ENCODE results near the gene PATE3.
A peak's percentile ranks its signal among the peaks of the same experiment; 100 is the strongest.

PATE3 gene, protein sequence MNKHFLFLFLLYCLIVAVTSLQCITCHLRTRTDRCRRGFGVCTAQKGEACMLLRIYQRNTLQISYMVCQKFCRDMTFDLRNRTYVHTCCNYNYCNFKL

DNA sequence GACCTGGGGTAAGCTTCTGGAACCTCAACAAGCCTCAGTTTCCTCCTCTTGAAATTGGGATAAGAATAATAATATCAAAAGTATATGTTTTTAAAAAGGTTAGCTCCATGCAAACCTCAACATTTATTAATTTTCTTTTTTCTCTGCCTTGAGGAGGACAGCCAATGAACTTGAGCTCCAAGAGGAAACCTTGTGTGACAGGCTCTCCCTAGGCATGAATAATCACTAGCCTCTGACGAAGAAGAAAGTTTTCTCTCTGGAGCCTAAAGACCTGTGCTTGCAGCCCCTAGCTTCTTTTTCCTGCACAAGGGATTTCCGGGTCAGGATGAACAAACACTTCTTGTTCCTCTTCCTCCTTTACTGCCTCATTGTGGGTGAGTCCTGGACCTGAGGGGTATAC is at the start of gene PATE3:
TSS of gene PATE3 (plus strand) at position 301 of the 400 bp plus-strand sequence. CDS start at position 326, 25 bp downstream.
- DNase-seq = no peak

DNA sequence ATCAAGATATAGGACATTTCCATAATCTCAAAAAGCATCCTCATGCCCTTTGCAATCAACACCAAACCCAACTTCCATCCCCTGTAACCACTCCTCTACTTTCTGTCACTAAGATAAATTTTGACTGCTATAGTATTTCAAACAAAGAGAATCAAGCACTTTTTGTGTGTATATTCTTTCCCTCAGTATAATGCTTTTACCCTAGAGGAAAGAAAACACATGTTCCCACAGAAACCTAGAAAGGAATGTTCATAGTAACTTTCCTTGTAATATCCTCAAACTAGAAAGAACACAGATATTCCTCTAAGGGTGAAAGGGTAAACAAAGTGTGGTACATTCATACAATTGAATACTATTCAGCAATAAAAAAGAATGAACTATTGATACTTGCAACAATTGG is 47.3 kb upstream of the PATE3 start:
- no peak for DNase-seq

DNA sequence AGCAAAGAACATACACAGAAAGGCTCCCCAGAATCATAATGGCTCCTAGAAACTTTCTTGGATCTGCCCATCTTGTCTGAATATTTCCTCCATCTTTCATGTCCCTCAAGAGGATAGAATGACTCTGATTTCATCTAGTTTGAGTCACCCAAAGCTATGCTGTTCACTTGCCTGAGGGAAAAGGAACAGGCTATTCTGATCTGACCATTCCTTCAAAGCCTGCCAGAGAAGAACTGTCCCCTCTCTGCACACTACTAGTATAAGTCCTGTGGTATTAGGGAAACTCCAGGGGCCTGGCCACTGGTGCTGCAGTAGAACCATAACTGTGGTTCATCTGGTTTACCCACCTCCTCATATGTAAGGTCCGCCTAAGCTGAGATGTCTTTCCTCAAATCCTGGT is 44.2 kb upstream of the PATE3 start:
- DNase-seq = no peak

DNA sequence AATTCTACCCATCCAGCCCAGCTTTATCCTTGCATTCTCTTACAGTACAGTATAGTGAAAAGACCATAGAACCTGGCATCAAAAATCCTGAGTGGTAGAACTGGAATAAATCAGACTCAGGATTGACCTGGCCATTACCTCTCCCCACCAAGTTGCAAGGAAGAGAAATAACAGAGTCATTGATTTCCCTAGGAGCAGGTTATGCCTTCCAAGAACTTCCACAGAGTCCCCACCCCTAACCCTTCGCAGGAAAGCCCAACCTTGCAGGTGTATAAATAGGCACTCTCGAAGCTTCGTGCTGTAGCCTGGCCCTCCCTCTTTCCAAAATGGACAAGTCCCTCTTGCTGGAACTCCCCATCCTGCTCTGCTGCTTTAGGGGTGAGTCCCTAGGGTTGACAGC is 41.9 kb upstream of the PATE3 start, which contains the start of gene PATE1:
TSS of gene PATE1 (plus strand) at position 301 of the 400 bp plus-strand sequence. CDS start at position 327, 26 bp downstream.
- DNase-seq = no peak

DNA sequence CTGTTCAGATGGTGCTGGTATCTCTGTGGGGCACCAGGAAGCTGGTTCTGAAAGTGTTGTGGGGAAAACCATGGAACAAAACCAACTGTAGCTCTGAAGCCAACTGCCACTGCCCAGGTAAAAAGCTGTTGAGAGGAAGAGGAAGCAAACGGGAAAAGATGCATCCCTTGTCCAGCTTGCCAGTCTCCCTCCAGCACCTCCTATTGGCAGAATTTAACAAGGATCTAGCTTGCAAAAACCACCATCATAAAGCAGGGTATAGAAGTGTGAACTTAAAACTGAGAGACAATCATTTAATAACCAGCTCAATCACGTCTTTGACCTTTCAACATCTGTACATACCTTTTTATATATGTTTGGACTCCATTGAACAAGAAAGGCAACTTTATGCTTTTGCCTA is 37.3 kb upstream of the PATE3 start:
- DNase-seq = no peak

DNA sequence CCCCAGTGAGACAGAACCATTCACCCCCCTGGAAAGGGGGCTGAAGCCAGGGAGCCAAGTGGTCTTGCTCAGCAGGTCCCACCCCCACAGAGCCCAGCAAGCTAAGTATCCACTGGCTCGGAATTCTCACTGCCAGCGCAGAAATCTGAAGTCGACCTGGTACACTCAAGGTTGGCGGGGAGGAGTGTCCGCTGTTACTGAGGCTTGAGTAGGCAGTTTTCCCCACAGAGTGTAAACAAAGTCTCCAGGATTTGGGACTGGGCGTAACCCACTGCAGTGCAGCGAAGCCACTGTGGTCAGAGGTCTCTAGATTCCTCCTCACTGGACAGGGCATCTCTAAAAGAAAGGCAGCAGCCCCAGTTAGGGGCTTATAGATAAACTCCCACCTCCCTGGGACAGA is 31.9 kb upstream of the PATE3 start:
- no peak for DNase-seq

DNA sequence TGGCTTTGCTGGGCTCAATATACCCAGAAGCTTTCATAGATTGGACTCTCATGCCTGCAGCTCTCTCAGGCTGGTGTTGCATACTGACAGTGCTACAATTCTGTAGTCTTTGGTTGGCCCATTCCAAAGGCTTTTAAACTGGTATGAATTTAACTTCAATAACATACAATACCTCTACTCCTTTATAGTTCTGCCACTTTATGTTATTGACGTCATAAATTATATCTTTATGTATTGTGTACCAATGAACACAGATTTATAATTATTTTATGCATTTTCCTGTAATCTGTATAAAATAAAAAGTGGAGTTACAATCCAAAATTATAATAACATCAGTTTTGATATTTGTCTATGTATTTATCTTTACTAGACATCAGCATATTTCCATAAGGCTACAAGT is 25.5 kb upstream of the PATE3 start:
- no peak for DNase-seq

DNA sequence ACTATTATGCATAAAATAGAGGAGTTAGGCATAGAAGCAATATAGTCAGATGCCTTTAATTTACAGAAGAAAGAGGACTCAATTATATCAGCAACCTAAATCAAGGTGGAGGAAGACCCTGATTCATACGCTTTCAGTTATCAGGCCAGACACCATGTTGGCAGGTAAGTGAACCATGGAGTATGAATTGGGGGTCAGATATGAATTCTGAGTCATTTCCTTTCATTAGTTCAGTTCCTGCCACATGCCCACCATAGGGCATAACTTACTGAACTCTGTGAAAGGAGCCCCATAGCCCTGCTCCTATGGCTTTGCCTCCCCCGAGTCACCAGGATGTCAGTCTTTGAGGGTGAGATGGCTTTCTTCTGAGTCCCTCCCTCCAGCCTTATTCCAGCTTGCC is 24.4 kb upstream of the PATE3 start:
- DNase-seq = no peak

DNA sequence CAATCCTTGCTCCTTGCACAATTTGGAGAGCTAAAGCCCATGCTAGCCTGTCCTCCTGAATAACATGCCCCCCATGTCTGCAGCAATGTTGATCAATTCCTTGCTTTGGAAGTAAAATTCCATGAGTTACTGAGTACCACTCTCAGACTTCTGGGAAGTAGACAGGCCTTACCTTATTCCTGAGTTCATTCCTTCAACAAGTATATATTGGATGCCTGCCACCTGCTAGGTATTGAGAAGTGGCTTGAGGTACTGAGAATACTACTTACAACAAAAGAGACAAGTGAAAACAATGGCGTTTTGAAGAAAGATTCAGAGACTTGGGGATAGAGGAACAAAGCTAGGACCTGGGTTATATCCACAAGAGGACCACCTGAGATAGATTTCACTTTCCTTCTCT is 21.7 kb upstream of the PATE3 start:
- DNase-seq = no peak

DNA sequence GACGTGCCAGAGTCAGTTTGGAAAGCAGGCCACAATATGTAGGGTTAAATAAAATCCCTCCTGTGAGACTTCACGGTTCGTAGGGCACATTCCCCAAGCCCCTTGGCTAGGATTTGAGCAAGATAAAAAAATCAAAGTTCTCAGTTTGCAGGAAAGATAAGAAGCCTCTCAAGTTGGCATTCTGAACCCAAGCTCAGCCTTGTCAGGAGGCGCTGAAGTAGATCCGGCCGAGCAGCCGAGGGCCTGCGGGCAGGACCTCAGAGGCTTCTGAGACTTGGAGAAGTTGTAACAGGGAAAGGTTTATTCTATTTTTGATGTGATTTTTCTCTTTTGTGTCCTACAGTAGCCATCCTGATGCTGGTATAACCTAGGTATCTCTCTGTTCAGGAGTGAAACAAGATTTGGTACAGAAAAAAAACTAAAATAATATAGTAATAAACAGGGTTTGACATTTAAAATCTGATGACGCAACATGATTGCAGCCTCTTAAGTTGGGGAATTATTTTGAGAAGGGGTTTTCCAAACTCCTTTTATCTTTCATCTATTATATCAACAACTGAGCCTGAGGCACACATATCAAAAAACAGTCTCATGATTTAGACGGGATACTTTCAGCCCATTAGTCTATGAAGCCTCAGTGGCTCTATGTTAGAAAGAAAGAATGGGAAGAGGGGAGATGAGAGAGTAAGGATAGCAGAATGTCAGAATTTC is 19.4 kb upstream of the PATE3 start:
- DNase-seq = no peak

DNA sequence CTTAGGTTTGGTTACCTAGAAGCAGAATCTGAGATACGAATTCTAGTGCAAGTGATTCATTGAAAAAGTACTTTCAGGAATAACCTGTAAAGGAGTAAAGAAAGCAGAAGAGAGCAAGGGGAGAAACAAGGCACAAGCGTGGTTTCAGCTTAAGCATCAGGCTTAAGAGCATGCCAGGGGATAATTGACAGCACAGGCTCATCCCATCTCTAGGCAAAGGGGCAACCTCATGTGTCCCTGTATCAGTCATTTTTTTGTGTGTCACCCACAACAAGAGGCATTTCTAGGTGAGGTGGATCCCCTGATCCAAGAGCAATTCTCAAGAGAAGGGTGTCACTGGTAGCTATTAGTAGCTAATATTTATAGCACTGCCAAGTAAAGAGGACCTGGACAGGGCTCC is 17.3 kb upstream of the PATE3 start:
- no peak for DNase-seq

DNA sequence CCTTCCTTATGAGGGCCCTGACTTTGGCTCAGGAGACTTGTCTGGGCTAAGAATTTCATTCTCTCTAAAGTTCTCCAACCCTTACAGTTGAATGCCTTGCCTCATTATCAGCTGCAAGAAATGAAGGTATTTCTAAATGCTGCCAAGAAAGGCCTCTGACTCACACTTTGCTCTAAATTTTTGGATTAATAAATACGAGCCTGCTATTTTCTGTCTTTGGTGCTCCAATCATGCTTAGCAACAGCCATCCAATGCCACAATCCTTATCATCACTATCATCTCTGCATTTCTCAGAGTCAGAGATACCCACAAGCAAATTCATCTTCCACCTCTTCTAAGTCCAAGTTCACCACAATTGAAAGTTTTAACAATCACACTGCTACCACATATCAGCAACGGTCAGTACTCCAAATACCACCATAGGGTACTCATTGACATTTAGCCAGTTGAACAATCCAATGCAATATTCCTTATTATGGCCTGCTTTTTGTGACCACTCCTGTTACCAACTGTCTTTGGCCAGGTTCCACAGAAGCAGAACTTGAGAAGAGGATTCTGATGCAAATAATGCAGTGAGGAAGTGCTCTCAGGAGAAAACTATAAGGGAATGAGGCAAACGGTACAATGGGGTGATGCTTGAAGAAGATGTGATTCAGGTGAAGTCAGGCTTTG is 15.0 kb upstream of the PATE3 start:
- DNase-seq = peak; percentile 42

DNA sequence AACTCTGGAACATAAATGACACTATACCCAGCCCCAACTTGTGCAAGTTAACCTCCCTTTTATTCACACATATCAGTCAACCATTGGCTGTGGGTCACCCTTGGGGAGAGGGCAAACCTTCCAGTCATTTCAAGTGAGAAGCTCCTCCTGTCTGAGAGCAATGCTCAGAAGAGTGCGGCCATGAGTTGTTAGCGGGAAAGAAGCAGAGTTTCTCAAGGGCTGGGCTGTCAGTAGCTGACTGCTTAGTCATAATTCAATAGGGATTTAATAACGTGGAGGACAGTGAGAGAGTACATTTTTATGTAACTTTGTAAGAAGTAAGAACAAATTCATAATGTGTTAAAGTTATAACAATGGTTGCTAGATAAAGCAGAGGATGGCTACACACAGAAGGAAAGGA is 14.4 kb upstream of the PATE3 start:
- no peak for DNase-seq

DNA sequence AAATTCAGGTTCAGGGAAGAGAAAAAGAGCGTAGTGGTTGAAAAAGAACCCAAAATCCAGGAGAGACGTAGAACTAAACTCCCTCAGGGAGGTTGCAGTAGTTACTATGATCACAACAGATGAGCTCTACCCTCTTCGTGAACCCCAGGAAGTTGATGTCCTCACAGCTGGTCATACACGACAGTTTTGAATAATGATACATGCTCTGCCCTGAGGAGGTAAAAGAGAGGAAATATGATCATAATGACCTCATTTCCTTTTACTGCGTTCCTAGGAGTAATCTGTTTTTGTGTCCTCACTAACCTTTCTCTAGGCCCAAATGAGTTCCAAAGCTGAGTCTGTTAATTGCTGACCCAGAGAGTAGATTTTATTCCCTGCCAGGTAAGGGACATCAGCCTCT is 10.6 kb upstream of the PATE3 start:
- peak; percentile 37 for DNase-seq

DNA sequence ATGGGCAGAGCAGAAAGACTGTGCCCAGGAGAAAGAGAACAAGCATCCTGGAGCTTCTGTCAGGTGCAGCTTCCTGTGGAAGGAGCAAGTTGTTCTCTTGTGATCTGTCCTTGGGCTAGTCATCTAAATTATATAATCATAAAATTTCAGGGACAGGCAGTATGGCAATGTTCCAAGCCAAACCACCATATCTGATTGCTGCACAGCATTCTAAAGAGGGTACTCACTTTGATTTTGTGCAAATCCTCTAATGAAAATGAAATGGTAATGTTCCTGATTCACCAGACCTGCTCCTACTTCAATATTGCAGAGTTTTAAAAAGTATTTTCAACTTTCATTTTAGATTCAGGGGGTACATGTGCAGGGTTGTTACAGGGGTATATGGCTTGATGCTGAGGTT is 9.2 kb upstream of the PATE3 start, which contains the start of gene PATE2:
TSS of gene PATE2 (minus strand) at position 101 of the 400 bp plus-strand sequence. CDS start at position 46, 55 bp downstream.
- no peak for DNase-seq

DNA sequence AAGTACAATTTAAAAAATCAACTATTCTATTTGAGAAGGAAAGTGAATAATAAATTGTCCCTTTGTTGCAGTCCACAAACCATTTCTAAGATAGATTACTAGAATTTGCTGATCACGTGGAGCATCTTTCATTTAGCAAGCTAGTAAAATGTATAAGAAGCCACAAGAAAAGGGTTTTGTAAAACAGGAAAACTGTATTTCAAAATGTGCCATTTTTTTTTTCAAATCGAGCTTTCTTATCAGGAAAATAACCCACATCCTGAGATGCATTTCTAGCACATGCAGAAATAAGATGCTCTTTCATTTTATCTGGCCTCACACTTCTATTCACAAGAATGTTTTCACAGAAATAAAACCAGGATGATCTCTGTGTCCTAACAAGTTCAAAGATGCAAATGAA is 3.2 kb upstream of the PATE3 start:
- DNase-seq = no peak

DNA sequence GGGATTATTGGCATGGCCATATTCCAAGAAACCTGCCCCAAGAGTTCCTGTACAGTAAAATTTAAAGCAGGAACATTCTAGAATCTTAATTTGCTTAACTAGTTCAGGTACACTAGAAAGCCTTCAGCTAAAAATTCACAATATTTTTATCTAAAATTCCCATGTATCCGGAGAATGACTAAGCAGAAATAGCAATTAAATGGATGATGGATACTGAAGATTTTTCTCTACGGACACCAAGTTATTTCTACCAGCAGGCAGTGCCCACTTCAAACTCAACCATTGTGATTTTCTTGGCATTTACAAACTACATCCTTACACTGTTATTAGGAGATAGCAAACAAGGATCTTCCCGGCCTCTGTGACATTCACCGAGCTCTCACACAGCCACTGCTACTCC is 2.9 kb downstream of the PATE3 start:
- no peak for DNase-seq

DNA sequence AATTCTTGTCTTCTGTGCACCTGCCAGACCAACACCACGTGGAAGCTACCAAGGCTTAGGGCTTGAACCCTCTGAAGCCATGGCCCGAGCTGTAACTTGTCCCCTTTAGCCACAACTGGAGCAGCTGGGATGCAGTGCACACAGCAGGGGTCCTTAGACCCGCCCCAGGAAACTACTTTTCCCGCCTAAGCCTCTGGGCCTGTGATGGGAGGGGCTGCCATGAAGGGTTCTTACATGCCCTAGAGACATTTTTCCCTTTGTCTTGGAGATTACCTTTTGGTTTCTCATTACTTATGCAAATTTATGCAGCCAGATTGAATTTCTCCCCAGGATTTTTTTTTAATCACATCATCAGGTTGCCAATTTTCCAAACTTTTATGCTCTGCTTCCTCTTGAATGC is 9.7 kb downstream of the PATE3 start:
- no peak for DNase-seq

DNA sequence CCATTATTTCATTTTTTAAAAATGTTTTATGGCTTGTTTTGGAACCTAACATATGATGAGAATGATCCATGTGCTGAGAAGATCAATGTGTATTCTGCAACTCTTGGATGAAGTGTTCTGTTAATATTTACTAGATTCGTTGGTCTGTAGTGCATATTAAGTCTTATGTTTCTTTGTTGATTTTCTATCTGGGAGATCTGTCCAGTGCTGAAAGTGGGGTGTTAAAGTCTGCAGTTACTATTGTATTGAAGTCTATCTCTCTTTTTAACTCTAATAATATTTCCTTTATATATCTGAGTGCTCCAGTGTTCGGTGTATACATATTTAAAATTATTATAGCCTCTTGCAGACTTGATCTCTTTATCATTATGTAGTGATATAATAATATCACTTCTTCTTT is 11.9 kb downstream of the PATE3 start:
- no peak for DNase-seq

DNA sequence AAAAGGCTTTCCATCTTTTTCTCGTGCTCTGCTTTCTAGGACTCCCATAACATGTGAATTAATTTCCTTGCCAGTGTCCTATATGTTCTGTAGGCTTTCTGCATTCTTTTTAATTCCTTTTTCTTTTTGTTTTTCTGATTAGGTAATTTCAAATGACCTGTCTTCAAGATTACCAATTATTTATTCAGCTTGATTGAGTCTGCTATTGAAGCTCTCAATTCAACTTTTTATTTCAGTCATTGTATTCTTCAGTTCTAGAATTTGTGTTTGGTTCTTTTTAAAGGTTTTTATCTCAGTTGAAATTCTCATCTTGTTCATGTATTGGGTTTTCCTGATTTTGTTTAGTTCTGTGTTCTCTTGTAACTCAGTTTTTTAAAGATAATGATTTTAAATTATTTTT is 14.5 kb downstream of the PATE3 start:
- no peak for DNase-seq

DNA sequence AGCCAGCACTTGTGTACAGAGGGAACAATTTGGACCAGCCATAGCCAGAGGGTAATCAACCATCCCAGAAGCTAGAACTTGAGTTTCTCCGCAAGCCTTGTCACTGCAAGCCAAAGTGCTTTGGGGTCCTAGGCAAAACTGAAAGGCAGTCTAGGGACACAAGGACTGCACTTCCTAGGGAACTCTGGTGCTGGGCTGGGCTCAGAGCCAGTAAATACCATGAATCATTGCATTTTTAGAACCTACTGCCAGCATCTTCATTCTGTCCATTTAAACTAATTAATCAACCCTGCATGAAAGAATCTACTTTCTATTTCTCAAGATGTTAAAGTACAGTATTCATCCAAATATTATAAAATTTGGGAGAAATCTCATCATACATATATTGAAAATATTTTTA is 20.0 kb downstream of the PATE3 start:
- DNase-seq = peak; percentile 13

DNA sequence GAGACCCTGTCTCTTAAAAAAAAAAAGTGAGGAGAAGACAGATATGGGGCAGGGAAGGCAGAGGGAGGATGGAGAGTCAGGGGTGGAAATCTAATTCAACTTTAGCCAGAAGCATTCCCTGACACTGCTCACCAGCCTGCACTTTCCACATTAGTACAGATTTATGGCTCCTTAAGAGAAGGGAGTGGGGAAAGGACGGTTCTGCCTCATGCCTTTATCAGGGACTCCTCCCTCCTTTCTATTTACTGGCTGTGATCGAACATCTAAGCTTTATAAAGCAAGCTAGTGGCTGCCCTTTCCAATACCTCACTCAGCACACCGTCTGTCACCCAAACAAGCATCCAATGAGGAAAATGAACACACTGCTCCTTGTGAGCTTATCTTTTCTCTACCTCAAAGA is 45.1 kb downstream of the PATE3 start, which contains the start of gene PATE4:
TSS of gene PATE4 (plus strand) at position 301 of the 400 bp plus-strand sequence. CDS start at position 345, 44 bp downstream.
- no peak for DNase-seq

DNA sequence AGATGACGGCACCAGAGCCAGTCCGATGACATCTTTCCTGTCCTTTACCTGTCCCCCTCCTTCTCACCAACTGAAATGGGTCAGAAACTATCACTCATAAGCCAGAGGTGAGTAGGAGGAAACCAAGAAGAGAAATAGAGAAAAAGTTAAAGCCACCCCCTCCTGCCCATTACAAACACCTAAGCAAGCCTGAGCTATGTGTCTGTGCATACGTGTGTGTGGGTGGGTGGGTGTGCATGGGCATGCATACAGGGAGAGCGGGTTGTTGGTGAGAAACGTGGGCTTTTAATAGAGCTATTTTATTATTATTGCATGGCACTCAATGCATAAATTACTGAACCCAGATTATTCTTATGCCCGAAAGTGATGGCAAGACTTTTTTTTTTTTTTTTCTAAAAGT is 47.8 kb downstream of the PATE3 start:
- no peak for DNase-seq
